HepG2 (cell line): Measurements from ENCODE around the gene SS18L1. TPM values are rescaled to one million over a fixed set of nuclear protein-coding genes. Genes with fewer than 3 reads are reported as not detected.

Experiments used
- FLYWCH1 ChIP-seq: sonication (generic); formaldehyde crosslinking; IDR thresholded peaks from 2 replicates; pipeline ENCODE4 v1.8.1; 2023; ENCODE audit warnings: mild to moderate bottlenecking, missing genetic modification reagents
- HNF4G ChIP-seq, 2 experiments: sonication (generic) in 1 of 2; formaldehyde crosslinking in 1 of 2; IDR thresholded peaks; 2 replicates each; pipeline versions ENCODE4 v1.4.0 to v1.6.1; 2011 to 2020; ENCODE audit warnings: borderline replicate concordance in 2 of 2, low read depth in 2 of 2, mild to moderate bottlenecking in 2 of 2, low read length in 1 of 2, missing genetic modification reagents in 1 of 2, moderate library complexity in 1 of 2
- KAT7 ChIP-seq: IDR thresholded peaks from 2 replicates; pipeline ENCODE4 v1.6.1; 2018; ENCODE audit warnings: borderline replicate concordance, missing compliant biosample characterization
- MED8 ChIP-seq: sonication (generic); formaldehyde crosslinking; IDR thresholded peaks from 2 replicates; pipeline ENCODE4 v1.8.1; 2023; ENCODE audit warnings: mild to moderate bottlenecking, missing genetic modification reagents; ENCODE audit not compliant: insufficient replicate concordance
- NBN ChIP-seq: fragments of 450-650 bp; conservative IDR thresholded peaks from 2 replicates; pipeline ENCODE4 v1.6.1; 2017
- NFYC ChIP-seq: IDR thresholded peaks from 2 replicates; pipeline ENCODE4 v1.6.1; 2016; ENCODE audit warnings: missing genetic modification reagents, missing compliant biosample characterization
- NKX3-1 ChIP-seq: sonication (generic); formaldehyde crosslinking; IDR thresholded peaks from 2 replicates; pipeline ENCODE4 v1.5.0; 2020; ENCODE audit warnings: missing genetic modification reagents
- PLRG1 ChIP-seq: fragments of 450-650 bp; conservative IDR thresholded peaks from 2 replicates; pipeline ENCODE4 v1.6.1; 2016
- RXRB ChIP-seq: IDR thresholded peaks from 2 replicates; pipeline ENCODE4 v1.6.1; 2016; ENCODE audit warnings: borderline replicate concordance, missing genetic modification reagents, missing compliant biosample characterization
- YY1 ChIP-seq: IDR thresholded peaks from 2 replicates; pipeline ENCODE4 v1.6.1; 2011; ENCODE audit warnings: low read length, low read depth, moderate library complexity, mild to moderate bottlenecking; ENCODE audit not compliant: insufficient read depth, insufficient replicate concordance
- ZEB1 ChIP-seq: IDR thresholded peaks from 2 replicates; pipeline ENCODE4 v1.6.1; 2012; ENCODE audit warnings: mild to moderate bottlenecking, low read depth, inconsistent platforms; ENCODE audit not compliant: insufficient replicate concordance
- ZFAT ChIP-seq: sonication (generic); formaldehyde crosslinking; conservative IDR thresholded peaks from 2 replicates; pipeline ENCODE4 v1.8.1; 2023; ENCODE audit warnings: missing genetic modification reagents, inconsistent platforms
- ZNF207 ChIP-seq: fragments of 450-650 bp; IDR thresholded peaks from 2 replicates; pipeline ENCODE4 v1.6.1; 2016; ENCODE audit warnings: antibody characterized with exemption, borderline replicate concordance
- ZNF615 ChIP-seq: sonication (generic); formaldehyde crosslinking; IDR thresholded peaks from 2 replicates; pipeline ENCODE4 v1.5.0; 2020; ENCODE audit warnings: mild to moderate bottlenecking, missing genetic modification reagents, borderline replicate concordance
- ZNF672 ChIP-seq: sonication (generic); formaldehyde crosslinking; IDR thresholded peaks from 2 replicates; pipeline ENCODE4 v1.8.1; 2022; ENCODE audit warnings: missing genetic modification reagents
- polyA plus RNA-seq, 8 experiments: library from polyadenylated mRNA; depleted of rRNA in 3 of 8; stranded (reverse) in 7 of 8; unstranded in 1 of 8; fragments of >200 nt; fragmentation: Illumina TruSeq in 4 of 8; extraction: Trizol in 4 of 8; gene quantifications; 2 replicates each; pipeline versions ENCODE4 v1.2.1 to v1.2.3, GENCODE V29; 2011 to 2016; ENCODE audit warnings: low read depth in 4 of 8, missing spikeins in 1 of 8, mixed read lengths in 1 of 8; ENCODE audit not compliant: insufficient read depth in 1 of 8
- total RNA-seq, 5 experiments: library from RNA; depleted of rRNA; stranded (reverse); fragments of >200 nt; fragmentation: Illumina TruSeq; extraction: Trizol; gene quantifications; 2 replicates each; pipeline ENCODE4 v1.2.3, GENCODE V29; 2016; ENCODE audit warnings: low read depth in 1 of 5
- TF ChIP-seq, protein P1 (sequence below): sonication (generic); formaldehyde crosslinking; IDR thresholded peaks from one replicate; pipeline ENCODE4 v1.5.1; 2020; ENCODE audit warnings: mild to moderate bottlenecking, missing genetic modification reagents; ENCODE audit errors: not compliant biosample characterization
- TF ChIP-seq, protein P2 (sequence below): sonication (generic); formaldehyde crosslinking; IDR thresholded peaks from 2 replicates; pipeline ENCODE4 v1.8.0; 2022; ENCODE audit warnings: missing genetic modification reagents, mild to moderate bottlenecking, borderline replicate concordance
- TF ChIP-seq, protein P3 (sequence below): sonication (generic); formaldehyde crosslinking; IDR thresholded peaks from 2 replicates; pipeline ENCODE4 v1.5.0; 2020; ENCODE audit warnings: mild to moderate bottlenecking, missing genetic modification reagents

The SS18L1 gene
- total and polyA plus RNA-seq, 2 of the 13 experiments (the other 11 are each of a cell fraction or from before 2014, with no cell fraction given), result 17.8 to 27.6 TPM

DNA sequence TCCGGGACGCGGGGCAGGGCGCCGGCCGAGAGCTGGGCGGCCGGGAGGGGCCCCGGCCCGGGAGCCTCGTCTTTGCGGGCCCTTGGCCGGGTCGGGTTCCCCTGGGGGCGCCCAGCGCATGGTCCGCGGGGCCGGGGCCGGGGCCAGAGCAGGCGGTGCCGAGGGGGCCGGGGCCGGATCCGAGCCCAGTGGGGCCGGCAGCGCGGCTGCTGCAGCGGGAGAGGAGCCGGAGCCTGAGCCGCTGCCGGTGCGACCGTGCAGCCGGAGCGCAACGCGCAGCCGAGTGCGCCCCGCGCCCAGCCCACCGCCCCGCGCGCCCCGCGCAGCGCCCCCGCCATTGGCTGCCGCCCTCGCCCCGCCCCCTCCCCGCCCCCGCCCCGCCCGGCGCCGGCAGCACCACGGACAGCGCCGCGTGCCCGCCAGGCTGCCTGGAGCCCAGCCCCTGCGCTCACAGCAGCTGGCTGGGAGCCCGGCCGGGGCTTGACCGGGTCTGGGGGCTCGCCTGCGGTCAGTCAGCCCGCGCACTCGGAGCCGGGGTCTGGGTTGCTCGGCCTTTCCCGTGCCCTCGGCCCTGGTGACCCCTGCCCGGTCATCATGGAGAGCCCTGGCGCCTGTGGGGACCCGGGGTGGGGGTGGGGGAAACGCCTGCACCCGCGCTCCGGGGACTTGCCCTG lies 76.6 kb downstream of the SS18L1 start, which contains the start of gene HRH3 (continued):
- TF ChIP-seq, protein P1, sequence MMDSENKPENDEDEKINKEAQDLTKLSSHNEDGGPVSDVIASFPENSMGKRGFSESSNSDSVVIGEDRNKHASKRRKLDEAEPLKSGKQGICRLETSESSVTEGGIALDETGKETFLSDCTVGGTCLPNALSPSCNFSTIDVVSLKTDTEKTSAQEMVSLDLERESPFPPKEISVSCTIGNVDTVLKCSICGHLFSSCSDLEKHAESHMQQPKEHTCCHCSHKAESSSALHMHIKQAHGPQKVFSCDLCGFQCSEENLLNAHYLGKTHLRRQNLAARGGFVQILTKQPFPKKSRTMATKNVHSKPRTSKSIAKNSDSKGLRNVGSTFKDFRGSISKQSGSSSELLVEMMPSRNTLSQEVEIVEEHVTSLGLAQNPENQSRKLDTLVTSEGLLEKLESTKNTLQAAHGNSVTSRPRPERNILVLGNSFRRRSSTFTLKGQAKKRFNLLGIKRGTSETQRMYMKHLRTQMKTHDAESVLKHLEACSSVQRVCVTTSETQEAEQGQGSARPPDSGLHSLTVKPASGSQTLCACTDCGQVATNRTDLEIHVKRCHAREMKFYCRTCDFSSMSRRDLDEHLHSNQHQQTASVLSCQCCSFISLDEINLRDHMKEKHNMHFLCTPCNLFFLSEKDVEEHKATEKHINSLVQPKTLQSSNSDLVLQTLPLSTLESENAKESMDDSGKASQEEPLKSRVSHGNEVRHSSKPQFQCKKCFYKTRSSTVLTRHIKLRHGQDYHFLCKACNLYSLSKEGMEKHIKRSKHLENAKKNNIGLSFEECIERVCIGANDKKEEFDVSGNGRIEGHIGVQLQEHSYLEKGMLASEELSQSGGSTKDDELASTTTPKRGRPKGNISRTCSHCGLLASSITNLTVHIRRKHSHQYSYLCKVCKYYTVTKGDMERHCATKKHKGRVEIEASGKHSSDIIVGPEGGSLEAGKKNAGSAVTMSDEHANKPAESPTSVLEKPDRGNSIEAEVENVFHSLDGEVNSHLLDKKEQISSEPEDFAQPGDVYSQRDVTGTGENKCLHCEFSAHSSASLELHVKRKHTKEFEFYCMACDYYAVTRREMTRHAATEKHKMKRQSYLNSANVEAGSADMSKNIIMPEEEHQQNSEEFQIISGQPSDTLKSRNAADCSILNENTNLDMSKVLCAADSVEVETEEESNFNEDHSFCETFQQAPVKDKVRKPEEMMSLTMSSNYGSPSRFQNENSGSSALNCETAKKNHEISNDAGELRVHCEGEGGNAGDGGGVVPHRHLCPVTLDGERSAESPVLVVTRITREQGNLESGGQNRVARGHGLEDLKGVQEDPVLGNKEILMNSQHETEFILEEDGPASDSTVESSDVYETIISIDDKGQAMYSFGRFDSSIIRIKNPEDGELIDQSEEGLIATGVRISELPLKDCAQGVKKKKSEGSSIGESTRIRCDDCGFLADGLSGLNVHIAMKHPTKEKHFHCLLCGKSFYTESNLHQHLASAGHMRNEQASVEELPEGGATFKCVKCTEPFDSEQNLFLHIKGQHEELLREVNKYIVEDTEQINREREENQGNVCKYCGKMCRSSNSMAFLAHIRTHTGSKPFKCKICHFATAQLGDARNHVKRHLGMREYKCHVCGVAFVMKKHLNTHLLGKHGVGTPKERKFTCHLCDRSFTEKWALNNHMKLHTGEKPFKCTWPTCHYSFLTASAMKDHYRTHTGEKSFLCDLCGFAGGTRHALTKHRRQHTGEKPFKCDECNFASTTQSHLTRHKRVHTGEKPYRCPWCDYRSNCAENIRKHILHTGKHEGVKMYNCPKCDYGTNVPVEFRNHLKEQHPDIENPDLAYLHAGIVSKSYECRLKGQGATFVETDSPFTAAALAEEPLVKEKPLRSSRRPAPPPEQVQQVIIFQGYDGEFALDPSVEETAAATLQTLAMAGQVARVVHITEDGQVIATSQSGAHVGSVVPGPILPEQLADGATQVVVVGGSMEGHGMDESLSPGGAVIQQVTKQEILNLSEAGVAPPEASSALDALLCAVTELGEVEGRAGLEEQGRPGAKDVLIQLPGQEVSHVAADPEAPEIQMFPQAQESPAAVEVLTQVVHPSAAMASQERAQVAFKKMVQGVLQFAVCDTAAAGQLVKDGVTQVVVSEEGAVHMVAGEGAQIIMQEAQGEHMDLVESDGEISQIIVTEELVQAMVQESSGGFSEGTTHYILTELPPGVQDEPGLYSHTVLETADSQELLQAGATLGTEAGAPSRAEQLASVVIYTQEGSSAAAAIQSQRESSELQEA (CRISPR knock-in tag), result no peak
- TF ChIP-seq YY1 (no peak), ZFAT (CRISPR knock-in tag) (no peak), HNF4G (IDR thresholded peaks at IDR 0.05; ENCODE audit: borderline replicate concordance, low read depth, low read length) (no peak), HNF4G (CRISPR knock-in tag; IDR thresholded peaks at IDR 0.05; ENCODE audit: borderline replicate concordance, low read depth) (no peak), PLRG1 (no peak), KAT7 (CRISPR knock-in tag) (no peak), ZNF615 (no peak), NFYC (CRISPR knock-in tag) (peak; percentile 35; the same call in 1 of the 2 replicates), ZNF672 (CRISPR knock-in tag) (no peak), MED8 (CRISPR knock-in tag) (peak; percentile 63), ZEB1 (no peak), NKX3-1 (CRISPR knock-in tag) (no peak), RXRB (CRISPR knock-in tag) (peak; percentile 24; the same call in 1 of the 2 replicates), ZNF207 (no peak), FLYWCH1 (CRISPR knock-in tag) (no peak), NBN (no peak)
- TF ChIP-seq, protein P2, sequence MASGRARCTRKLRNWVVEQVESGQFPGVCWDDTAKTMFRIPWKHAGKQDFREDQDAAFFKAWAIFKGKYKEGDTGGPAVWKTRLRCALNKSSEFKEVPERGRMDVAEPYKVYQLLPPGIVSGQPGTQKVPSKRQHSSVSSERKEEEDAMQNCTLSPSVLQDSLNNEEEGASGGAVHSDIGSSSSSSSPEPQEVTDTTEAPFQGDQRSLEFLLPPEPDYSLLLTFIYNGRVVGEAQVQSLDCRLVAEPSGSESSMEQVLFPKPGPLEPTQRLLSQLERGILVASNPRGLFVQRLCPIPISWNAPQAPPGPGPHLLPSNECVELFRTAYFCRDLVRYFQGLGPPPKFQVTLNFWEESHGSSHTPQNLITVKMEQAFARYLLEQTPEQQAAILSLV (CRISPR knock-in tag), result peak; percentile 60; the same call in 1 of the 2 replicates
- TF ChIP-seq, protein P3, sequence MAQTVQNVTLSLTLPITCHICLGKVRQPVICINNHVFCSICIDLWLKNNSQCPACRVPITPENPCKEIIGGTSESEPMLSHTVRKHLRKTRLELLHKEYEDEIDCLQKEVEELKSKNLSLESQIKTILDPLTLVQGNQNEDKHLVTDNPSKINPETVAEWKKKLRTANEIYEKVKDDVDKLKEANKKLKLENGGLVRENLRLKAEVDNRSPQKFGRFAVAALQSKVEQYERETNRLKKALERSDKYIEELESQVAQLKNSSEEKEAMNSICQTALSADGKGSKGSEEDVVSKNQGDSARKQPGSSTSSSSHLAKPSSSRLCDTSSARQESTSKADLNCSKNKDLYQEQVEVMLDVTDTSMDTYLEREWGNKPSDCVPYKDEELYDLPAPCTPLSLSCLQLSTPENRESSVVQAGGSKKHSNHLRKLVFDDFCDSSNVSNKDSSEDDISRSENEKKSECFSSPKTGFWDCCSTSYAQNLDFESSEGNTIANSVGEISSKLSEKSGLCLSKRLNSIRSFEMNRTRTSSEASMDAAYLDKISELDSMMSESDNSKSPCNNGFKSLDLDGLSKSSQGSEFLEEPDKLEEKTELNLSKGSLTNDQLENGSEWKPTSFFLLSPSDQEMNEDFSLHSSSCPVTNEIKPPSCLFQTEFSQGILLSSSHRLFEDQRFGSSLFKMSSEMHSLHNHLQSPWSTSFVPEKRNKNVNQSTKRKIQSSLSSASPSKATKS (CRISPR knock-in tag), result no peak
